Lower lobe of right lung (tissue), 2 donors: ENCODE data around the gene UCN2. TPM values are rescaled to one million over a fixed set of nuclear protein-coding genes. Genes with fewer than 3 reads are reported as not detected.
A peak's percentile ranks its signal among the peaks of the same experiment; 100 is the strongest.

Experiments used
- ATAC-seq, 2 donors: fragments of 200-7000 bp; cut with Tn5 transposase; one replicate each; pipeline ENCODE4 v1.9.1; 2020 to 2022; ENCODE audit warnings: mild to moderate bottlenecking in 2 of 2, moderate library complexity in 2 of 2
- DNase-seq: peaks from one replicate; pipeline ENCODE4 v3.0.0-alpha.2; 2020
- H3K27ac ChIP-seq: fragments of 200-600 bp; one replicate; pipeline ENCODE4 v1.8.0; 2022
- H3K27me3 ChIP-seq: fragments of 200-600 bp; one replicate; pipeline ENCODE4 v1.8.0; 2022; ENCODE audit warnings: low read depth
- H3K36me3 ChIP-seq: fragments of 200-600 bp; one replicate; pipeline ENCODE4 v1.8.0; 2022; ENCODE audit warnings: mild to moderate bottlenecking
- H3K4me1 ChIP-seq: fragments of 200-600 bp; one replicate; pipeline ENCODE4 v1.8.0; 2022
- H3K4me3 ChIP-seq: fragments of 200-600 bp; one replicate; pipeline ENCODE4 v1.8.0; 2022; ENCODE audit warnings: mild to moderate bottlenecking
- H3K9me3 ChIP-seq: fragments of 200-600 bp; one replicate; pipeline ENCODE4 v1.8.0; 2022
- CTCF ChIP-seq: fragments of 200-600 bp; IDR thresholded peaks from one replicate; pipeline ENCODE4 v1.8.0; 2022; ENCODE audit warnings: antibody characterized with exemption, mild to moderate bottlenecking
- intact Hi-C: fragments of 100-400 bp; cut with DNase I; formaldehyde crosslinking; loops from one replicate; pipeline ENCODE4 v1.11.0; 2022
- total RNA-seq: library from RNA; stranded (reverse); fragmentation: NEBNext Ultra II Directional; extraction: Animal tissue kit (Norgen Biotek cat#: 25700); gene quantifications from one replicate; pipeline ENCODE4 v1.2.1, GENCODE V29; 2021
- donor health status: DM: no; HTN: yes; CAD: no; lungs with severe emphysema.

The UCN2 gene
- total RNA-seq, 1 donor from 2014 or later, result 0.32 TPM

GRCh38 chr3:48538451-48538850 lies 25.1 kb downstream of the UCN2 start:
- intact Hi-C loops, result no loop called here
- peaks cover 27% of the 10 kb centered on the region for H3K36me3 ChIP-seq

GRCh38 chr3:48536785-48537184 lies 26.8 kb downstream of the UCN2 start:
- Histone ChIP-seq H3K4me1 (no peaks in the 10 kb centered on the region), H3K9me3 (no peaks in the 10 kb centered on the region), H3K27ac (no peak overlapping the region), H3K4me3 (no peak overlapping the region), H3K36me3 (peaks cover 27% of the 10 kb centered on the region), H3K27me3 (no peaks in the 10 kb centered on the region)
- DNase-seq (no peak), ATAC-seq (no peak)
- no peak for TF ChIP-seq CTCF
- intact Hi-C loops, result no loop called here

More at GRCh38 chr3:48538451-48538850, 25.1 kb downstream of the UCN2 start:
- Histone ChIP-seq H3K27ac (no peak overlapping the region), H3K4me1 (peaks cover 6% of the 10 kb centered on the region), H3K4me3 (no peak overlapping the region), H3K27me3 (no peaks in the 10 kb centered on the region), H3K9me3 (no peaks in the 10 kb centered on the region)
- DNase-seq (no peak), ATAC-seq (no peak)
- no peak for TF ChIP-seq CTCF

DNA sequence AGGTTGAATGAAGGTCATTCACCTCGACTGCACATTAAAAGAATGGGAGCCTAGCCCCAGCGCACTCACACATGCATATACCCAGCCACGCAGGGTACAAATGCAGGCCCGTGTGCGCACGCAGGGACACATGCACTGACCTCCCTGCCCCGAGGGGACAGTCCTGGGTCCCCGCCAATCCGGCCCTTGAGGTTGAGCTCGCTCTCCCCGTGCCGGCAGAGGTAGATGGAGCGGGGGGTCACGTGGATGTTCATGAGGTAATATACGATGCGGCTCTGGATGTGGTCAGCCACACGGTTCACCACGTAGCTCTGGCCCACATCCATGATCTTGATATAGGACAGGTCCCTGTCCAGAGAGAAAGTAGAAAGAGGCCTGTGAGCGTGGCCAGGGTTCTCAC lies 27.5 kb downstream of the UCN2 start:
- peak in 1 of 2 donors; percentile 11 for ATAC-seq
- intact Hi-C loops, result no loop called here
- DNase-seq, result no peak
- TF ChIP-seq CTCF, result no peak
- Histone ChIP-seq H3K27me3 (no peaks in the 10 kb centered on the region), H3K27ac (no peak overlapping the region), H3K9me3 (no peaks in the 10 kb centered on the region), H3K4me1 (no peaks in the 10 kb centered on the region), H3K36me3 (peaks cover 27% of the 10 kb centered on the region), H3K4me3 (no peak overlapping the region)

DNA sequence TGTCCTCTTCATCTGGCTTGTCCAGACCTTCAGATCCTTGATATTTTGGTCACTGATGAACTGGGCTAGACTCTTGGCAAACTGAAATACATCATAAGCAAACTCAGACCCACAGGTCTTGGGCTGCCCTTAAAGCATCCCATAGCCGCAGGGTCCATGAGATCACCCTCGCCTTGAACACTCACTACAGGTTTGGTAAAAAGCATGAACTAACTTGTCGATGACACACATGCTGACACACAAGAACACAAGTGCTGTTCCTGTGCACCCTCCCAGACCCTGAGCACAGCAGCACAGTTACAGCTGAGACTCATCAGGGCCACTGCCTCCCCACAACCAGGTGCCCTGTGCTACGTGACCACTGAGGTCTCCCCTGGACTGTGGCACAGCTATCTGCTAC lies 28.0 kb downstream of the UCN2 start:
- TF ChIP-seq CTCF, result no peak
- no peaks in the 10 kb centered on the region for H3K4me1 ChIP-seq
- peaks cover 27% of the 10 kb centered on the region for H3K36me3 ChIP-seq
- H3K27ac ChIP-seq, result no peak overlapping the region
- DNase-seq (no peak), ATAC-seq (peak in 1 of 2 donors; percentile 37)
- no peak overlapping the region for H3K4me3 ChIP-seq
- no peaks in the 10 kb centered on the region for H3K9me3 ChIP-seq
- no peaks in the 10 kb centered on the region for H3K27me3 ChIP-seq
- intact Hi-C loops, result no loop called here

DNA sequence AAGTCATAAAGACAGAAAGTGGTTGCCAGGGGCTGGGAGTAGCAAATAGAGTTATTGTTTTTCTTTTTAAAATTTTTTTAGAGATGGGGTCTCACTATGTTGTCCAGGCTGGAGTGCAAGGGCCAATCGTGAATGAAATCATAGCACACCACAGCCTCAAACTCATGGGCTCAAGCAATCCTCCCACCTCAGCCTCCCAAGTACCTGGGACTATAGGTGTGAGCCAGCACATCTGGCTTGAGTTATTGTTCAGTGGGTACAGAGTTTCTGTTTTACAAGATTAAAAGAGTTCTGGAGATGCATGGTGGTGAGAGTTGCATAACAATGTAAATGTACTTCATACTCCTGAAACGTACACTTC lies 30.6 kb downstream of the UCN2 start:
- Histone ChIP-seq H3K27me3 (no peaks in the 10 kb centered on the region), H3K36me3 (peaks cover 27% of the 10 kb centered on the region), H3K4me3 (no peak overlapping the region), H3K27ac (peak overlapping the region; percentile 25), H3K9me3 (no peaks in the 10 kb centered on the region), H3K4me1 (no peaks in the 10 kb centered on the region)
- no peak for TF ChIP-seq CTCF
- no peak for ATAC-seq
- no peak for DNase-seq
- intact Hi-C loops, result no loop called here
